Measurements from ENCODE around the gene MAP4K4. TPM values are rescaled to one million over a fixed set of nuclear protein-coding genes. Genes with fewer than 3 reads are reported as not detected.

The MAP4K4 gene
- total RNA-seq, 2 experiments from 2014 or later, result 92.8 to 94.0 TPM

GRCh38 chr2:101811226-101812015, 113.9 kb downstream of the MAP4K4 start:
- ChIA-PET POLR2A (interaction anchor here (0.7 to 1.5 kb wide), 2 partner anchors 325 to 402 kb away, joined by 3 read pairs; no protein-coding TSS in a partner anchor), CTCF (no interaction called here)
- no peaks in the 10 kb centered on the region for H3K27me3 Mint-ChIP-seq
- H3K4me1 Mint-ChIP-seq (ENCODE audit: low read depth), result peaks cover 76% of the 10 kb centered on the region
- no peaks in the 10 kb centered on the region for H3K27me3 ChIP-seq (ENCODE audit: control insufficient read depth in 1 of 2, insufficient read depth in 2 of 2, low read length in 2 of 2)
- peaks cover 15% of the 10 kb centered on the region for H3K4me1 ChIP-seq (ENCODE audit: insufficient read depth, low read length)
- H3K9me3 ChIP-seq (ENCODE audit: control insufficient read depth in 1 of 2, insufficient read depth in 1 of 2, low read length in 2 of 2), result no peaks in the 10 kb centered on the region
- ATAC-seq (ENCODE audit: poor library complexity), result no peak
- intact Hi-C loops (cut with DNase I, micrococcal nuclease), result no loop called here
- no peak for DNase-seq
- H3K4me3 Mint-ChIP-seq, result no peak overlapping the region
- H3K36me3 Mint-ChIP-seq (ENCODE audit: low read depth), result peaks cover 20% of the 10 kb centered on the region
- no peak overlapping the region for H3K27ac ChIP-seq (ENCODE audit: low read depth in 1 of 2, low read length in 2 of 2)
- no peak overlapping the region for H3K4me3 ChIP-seq (ENCODE audit: low read length)
- H3K9me3 Mint-ChIP-seq, result no peaks in the 10 kb centered on the region
- H3K27ac Mint-ChIP-seq, result peak overlapping the region; percentile 35
- H3K36me3 ChIP-seq (ENCODE audit: insufficient read depth, low read length), result no peaks in the 10 kb centered on the region
- TF ChIP-seq CTCF (IDR thresholded peaks at IDR 0.05), result no peak

GRCh38 chr2:101812226-101812625, 114.7 kb downstream of the MAP4K4 start:
- H3K9me3 Mint-ChIP-seq, result no peaks in the 10 kb centered on the region
- ATAC-seq (ENCODE audit: poor library complexity), result no peak
- Histone ChIP-seq H3K36me3 (ENCODE audit: insufficient read depth, low read length) (no peaks in the 10 kb centered on the region), H3K27me3 (ENCODE audit: control insufficient read depth in 1 of 2, insufficient read depth in 2 of 2, low read length in 2 of 2) (no peaks in the 10 kb centered on the region), H3K4me3 (ENCODE audit: low read length) (no peak overlapping the region), H3K27ac (ENCODE audit: low read depth in 1 of 2, low read length in 2 of 2) (no peak overlapping the region), H3K4me1 (ENCODE audit: insufficient read depth, low read length) (peaks cover 11% of the 10 kb centered on the region), H3K9me3 (ENCODE audit: control insufficient read depth in 1 of 2, insufficient read depth in 1 of 2, low read length in 2 of 2) (no peaks in the 10 kb centered on the region)
- no peak overlapping the region for H3K4me3 Mint-ChIP-seq
- peaks cover 19% of the 10 kb centered on the region for H3K36me3 Mint-ChIP-seq (ENCODE audit: low read depth)
- no peak for TF ChIP-seq CTCF (IDR thresholded peaks at IDR 0.05)
- intact Hi-C loops (cut with DNase I, micrococcal nuclease), result no loop called here
- H3K27ac Mint-ChIP-seq, result peak overlapping the region; percentile 35
- no peaks in the 10 kb centered on the region for H3K27me3 Mint-ChIP-seq
- peaks cover 83% of the 10 kb centered on the region for H3K4me1 Mint-ChIP-seq (ENCODE audit: low read depth)
- DNase-seq, result no peak
- ChIA-PET POLR2A (interaction anchor here (1.5 kb wide), 1 partner anchor 326 kb away, joined by 3 read pairs; no protein-coding TSS in a partner anchor), CTCF (no interaction called here)

- no peaks in the 10 kb centered on the region for H3K9me3 Mint-ChIP-seq
- Histone ChIP-seq H3K4me3 (ENCODE audit: low read length) (no peak overlapping the region), H3K27ac (ENCODE audit: low read depth in 1 of 2, low read length in 2 of 2) (no peak overlapping the region), H3K9me3 (ENCODE audit: control insufficient read depth in 1 of 2, insufficient read depth in 1 of 2, low read length in 2 of 2) (no peaks in the 10 kb centered on the region), H3K36me3 (ENCODE audit: insufficient read depth, low read length) (no peaks in the 10 kb centered on the region), H3K4me1 (ENCODE audit: insufficient read depth, low read length) (peaks cover 21% of the 10 kb centered on the region), H3K27me3 (ENCODE audit: control insufficient read depth in 1 of 2, insufficient read depth in 2 of 2, low read length in 2 of 2) (no peaks in the 10 kb centered on the region)
- H3K27ac Mint-ChIP-seq, result peak overlapping the region; percentile 31
- TF ChIP-seq CTCF (IDR thresholded peaks at IDR 0.05), result no peak
- ATAC-seq (ENCODE audit: poor library complexity), result no peak
- no peak overlapping the region for H3K4me3 Mint-ChIP-seq
- intact Hi-C loops (cut with DNase I, micrococcal nuclease), result loop anchor here in 1 of 2 experiments (5.0 kb wide), 1 partner anchor 37 kb away; no protein-coding TSS in a partner anchor
- peaks cover 17% of the 10 kb centered on the region for H3K36me3 Mint-ChIP-seq (ENCODE audit: low read depth)
- ChIA-PET POLR2A (interaction anchor here (0.6 to 1.2 kb wide), 2 partner anchors 429 to 456 kb away, joined by 3 read pairs; no protein-coding TSS in a partner anchor), CTCF (interaction anchor here (0.9 to 2.9 kb wide), 3 partner anchors 9 to 396 kb away, joined by 3 to 9 read pairs (median 5); no protein-coding TSS in a partner anchor)
- H3K27me3 Mint-ChIP-seq, result no peaks in the 10 kb centered on the region
- no peak for DNase-seq
- H3K4me1 Mint-ChIP-seq (ENCODE audit: low read depth), result peaks cover 87% of the 10 kb centered on the region
Measured at GRCh38 chr2:101814752-101815151, 117.2 kb downstream of the MAP4K4 start.

Data from CD4-positive, alpha-beta T cell (primary cell).